ENCODE measurements around the gene SPOP. TPM values are rescaled to one million over a fixed set of nuclear protein-coding genes. Genes with fewer than 3 reads are reported as not detected.

The SPOP gene
- total RNA-seq, 1 donor from 2014 or later, result 81.8 TPM

DNA sequence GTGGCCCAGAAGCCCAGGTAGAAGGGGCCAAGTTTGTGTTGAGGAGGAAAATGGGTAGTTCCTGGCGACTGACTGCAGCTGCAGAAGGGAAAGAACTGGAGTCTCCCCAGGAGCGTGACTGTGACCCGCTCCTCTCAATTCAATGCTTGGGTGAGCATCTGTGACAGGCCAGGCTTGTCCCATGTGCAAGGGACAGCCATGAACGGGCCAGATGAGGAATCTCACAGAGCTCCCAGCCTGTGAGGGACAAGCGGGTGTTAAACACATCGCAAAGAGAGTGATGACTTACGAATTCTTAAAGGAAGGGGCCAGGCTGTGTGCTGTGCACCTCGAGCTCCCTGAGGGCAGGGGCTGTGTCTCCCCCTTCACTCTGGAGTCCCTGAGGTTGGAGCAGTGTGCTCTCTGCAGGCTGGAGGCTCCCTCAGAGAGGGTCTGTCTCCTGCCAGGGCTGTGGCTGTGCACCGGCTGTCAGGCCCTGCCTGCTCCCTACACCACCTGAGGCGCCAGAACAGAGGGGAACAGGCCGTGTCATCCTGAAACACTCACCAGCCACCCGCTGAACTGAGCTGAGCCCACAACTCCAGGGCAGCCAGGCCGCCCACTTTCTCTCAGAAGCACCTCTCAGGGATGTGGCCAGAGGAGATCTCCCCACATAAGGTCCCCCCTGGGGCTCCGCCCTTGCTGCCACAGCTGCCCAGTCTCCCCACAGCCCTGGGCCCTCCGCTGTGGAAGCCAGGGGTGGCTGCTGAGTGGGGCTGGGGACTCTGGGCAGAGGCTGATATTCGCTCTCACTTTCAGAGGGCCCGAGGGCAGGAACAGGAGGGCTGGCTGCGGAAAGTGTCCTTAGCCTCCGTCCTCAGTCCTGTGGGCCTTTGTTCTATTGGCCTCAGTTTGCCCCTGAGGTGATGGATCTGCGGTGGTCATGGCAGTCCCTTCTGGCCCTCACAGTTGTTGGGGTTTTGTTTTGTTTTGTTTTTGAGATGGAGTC is 127.9 kb downstream of the SPOP start:
- ATAC-seq (no peak), DNase-seq (no peak)
- Histone ChIP-seq H3K36me3 (no peaks in the 10 kb centered on the region), H3K4me1 (no peaks in the 10 kb centered on the region), H3K27ac (no peak overlapping the region), H3K4me3 (no peak overlapping the region), H3K27me3 (ENCODE audit: low read depth) (peaks cover 5% of the 10 kb centered on the region), H3K9me3 (no peaks in the 10 kb centered on the region)
- intact Hi-C loops (cut with DNase I), result no loop called here
- TF ChIP-seq, protein P1, sequence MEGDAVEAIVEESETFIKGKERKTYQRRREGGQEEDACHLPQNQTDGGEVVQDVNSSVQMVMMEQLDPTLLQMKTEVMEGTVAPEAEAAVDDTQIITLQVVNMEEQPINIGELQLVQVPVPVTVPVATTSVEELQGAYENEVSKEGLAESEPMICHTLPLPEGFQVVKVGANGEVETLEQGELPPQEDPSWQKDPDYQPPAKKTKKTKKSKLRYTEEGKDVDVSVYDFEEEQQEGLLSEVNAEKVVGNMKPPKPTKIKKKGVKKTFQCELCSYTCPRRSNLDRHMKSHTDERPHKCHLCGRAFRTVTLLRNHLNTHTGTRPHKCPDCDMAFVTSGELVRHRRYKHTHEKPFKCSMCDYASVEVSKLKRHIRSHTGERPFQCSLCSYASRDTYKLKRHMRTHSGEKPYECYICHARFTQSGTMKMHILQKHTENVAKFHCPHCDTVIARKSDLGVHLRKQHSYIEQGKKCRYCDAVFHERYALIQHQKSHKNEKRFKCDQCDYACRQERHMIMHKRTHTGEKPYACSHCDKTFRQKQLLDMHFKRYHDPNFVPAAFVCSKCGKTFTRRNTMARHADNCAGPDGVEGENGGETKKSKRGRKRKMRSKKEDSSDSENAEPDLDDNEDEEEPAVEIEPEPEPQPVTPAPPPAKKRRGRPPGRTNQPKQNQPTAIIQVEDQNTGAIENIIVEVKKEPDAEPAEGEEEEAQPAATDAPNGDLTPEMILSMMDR (IDR thresholded peaks at IDR 0.05), result no peak

DNA sequence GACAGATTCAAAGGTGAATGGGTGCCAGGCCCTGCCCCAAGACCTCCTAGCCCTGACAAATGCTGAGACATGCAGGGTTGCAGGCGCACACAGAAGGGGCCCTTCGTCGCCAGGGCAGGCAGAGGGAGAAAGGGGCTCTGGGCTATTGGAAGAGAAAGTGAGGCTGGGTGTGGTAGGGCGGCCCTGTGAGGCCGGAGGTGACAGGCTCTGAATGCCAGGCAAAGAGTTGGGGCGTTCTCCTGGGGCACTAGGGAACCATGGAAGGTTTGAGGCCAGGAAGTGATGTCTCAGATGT is 128.6 kb downstream of the SPOP start:
- intact Hi-C loops (cut with DNase I), result no loop called here
- H3K9me3 ChIP-seq, result no peaks in the 10 kb centered on the region
- TF ChIP-seq, protein P1 (IDR thresholded peaks at IDR 0.05), result no peak

More for the DNA sequence above, 128.6 kb downstream of the SPOP start:
- Histone ChIP-seq H3K27me3 (ENCODE audit: low read depth) (peaks cover 10% of the 10 kb centered on the region), H3K36me3 (no peaks in the 10 kb centered on the region), H3K27ac (no peak overlapping the region), H3K4me1 (no peaks in the 10 kb centered on the region), H3K4me3 (no peak overlapping the region)
- ATAC-seq (no peak), DNase-seq (no peak)

Other genes with a start within 250 kb of the SPOP start
- gene NGFR, start 182.8 kb downstream of the SPOP start, total RNA-seq, result 2.3 TPM
- 4.5 TPM for gene NXPH3, start 102.2 kb downstream of the SPOP start, total RNA-seq
- 38.9 TPM for gene SLC35B1, start 29.9 kb upstream of the SPOP start, total RNA-seq
- 16.4 TPM for gene FAM117A, start 86.0 kb upstream of the SPOP start, total RNA-seq
- 56.7 TPM for gene KAT7, start 110.6 kb upstream of the SPOP start, total RNA-seq
- not detected for gene TAC4, start 170.0 kb upstream of the SPOP start, total RNA-seq